Measurements from ENCODE around the gene PIGP.
"Not testable (repeated sequence)": the region's sequence is repeated elsewhere in the genome, so short reads cannot be mapped to it uniquely, and the experiment has no call there.

The PIGP gene

GRCh38 chr21:37072988-37073416 lies at the start of gene PIGP, which contains the start of gene TTC3:
TSS of gene PIGP (minus strand) at chr21:37073071. CDS start at chr21:37072515, 556 bp downstream.
TSS of gene TTC3 (plus strand) at chr21:37073254. CDS start at chr21:37087258, 14,004 bp downstream.
- Histone ChIP-seq H3K4me3 (peak within 1 kb of the TSS; percentile 79), H3K27ac (peak within 1 kb of the TSS; percentile 97 to 98)
- peak; percentile 94 for DNase-seq (ENCODE audit: low spot score)
- no peak for TF ChIP-seq CTCF (IDR thresholded peaks at IDR 0.05)

DNA sequence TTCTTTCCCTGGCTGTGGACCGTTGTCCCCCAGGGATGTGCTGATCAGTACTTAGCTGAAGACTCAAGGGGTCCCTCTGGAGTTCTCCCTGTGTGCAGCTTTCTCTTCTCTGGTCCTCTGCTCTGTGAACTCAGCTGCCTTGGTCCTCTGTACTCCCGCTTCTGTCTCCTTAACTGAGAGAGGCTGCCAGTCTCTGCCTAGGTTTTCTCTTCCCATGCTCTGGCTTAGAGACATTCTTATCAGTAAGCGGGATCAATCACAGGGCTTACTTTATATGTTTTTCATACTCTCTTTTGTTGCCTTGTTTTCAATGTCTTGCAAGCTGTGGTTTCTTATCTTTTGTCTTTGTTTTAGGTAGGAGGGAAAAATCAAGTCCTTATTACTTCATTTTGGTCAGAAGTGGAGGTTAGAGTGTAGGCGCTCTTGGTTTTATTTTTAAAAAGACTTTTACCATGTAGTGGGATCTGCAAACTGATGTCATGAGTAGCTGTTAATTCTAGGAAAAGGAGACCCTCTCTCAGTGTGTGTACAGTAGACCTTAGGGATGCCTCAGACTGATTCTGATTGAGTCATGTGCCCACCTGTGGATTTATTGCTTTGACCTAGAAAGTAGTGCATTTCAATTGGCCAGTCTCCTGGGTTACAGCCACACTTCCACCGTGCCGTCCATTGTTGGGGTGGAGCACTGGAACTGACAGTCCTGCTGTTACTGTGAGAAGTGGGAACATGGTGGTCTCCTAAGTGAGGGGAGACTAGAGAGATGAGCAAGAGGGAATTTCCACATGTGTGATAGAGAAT lies 46.7 kb upstream of the PIGP start:
- DNase-seq (ENCODE audit: low spot score) = no peak
- no peak for TF ChIP-seq CTCF (IDR thresholded peaks at IDR 0.05)
- H3K27ac ChIP-seq = no peak overlapping the region
- no peak overlapping the region for H3K4me3 ChIP-seq

DNA sequence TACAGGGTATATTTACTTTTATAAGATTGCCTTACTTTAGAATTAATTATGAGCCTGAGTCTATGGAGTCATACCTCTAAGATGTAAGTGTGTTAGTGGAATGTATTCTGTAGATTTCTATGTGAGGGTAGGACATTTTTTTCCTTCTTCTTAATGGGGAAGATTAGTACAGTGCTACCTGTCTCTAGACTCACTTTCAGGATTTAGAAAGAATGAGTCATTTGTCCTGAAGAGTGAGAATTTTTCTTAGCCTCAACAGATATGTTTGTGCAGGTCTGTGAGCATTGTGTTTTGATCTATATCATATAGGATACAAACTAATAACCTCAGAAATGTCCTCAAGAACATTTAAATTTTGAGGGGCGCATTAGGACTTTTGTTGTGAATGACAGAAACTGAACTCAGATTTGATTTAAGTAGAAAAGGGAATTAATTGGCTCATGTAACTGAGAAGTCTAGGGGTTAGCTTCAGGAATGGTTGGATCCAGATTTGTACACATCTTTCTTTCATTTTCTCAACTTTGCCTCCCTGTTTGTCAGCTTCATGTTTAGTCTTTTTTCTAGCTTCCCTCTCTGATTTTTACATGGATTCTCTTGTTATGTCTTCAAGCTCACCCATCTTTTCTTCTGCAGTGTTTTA lies 45.4 kb upstream of the PIGP start:
- H3K27ac ChIP-seq = no peak overlapping the region
- TF ChIP-seq CTCF (IDR thresholded peaks at IDR 0.05) = no peak
- DNase-seq (ENCODE audit: low spot score) = no peak
- no peak overlapping the region for H3K4me3 ChIP-seq

DNA sequence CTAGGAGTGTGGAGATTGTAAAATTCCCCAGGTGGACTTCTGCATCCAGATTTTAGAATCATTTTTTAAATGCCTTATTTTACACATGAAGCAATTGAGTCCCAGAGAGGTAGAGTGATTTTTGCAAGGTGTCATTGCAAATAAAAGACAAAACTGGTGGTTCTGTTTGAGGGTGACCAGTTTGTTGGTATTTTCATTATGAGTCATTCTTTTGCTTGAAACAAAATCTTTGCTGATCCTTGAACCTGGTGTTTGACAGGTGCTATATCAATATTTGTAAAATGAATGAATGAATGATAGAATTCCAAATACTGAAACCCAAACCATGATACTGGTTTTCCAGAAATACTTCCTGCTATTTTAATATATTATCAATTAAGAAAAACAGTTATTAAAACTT lies 44.3 kb upstream of the PIGP start:
- Histone ChIP-seq H3K27ac (no peak overlapping the region), H3K4me3 (no peak overlapping the region)
- TF ChIP-seq CTCF (IDR thresholded peaks at IDR 0.05) = no peak
- no peak for DNase-seq (ENCODE audit: low spot score)

DNA sequence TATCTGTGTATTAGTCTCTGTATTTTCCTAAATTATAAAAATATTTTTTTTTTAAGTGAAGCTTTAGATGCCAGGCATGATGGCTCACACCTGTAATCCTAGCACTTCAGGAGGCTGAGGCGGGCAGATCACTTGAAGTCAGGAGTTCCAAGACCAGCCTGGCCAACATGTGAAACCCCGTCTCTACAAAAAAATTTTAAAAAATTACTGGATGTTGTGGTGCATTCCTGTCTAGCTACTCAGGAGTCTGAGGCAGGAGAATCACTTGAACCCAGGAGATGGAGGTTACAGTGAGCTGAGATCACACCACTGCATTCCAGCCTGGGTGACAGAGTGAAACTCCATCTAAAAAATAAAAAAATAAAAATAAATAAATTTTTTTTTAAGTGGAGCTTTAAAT lies 43.6 kb upstream of the PIGP start:
- H3K27ac ChIP-seq; H3K4me3 ChIP-seq; DNase-seq (ENCODE audit: low spot score): not testable (repeated sequence)

DNA sequence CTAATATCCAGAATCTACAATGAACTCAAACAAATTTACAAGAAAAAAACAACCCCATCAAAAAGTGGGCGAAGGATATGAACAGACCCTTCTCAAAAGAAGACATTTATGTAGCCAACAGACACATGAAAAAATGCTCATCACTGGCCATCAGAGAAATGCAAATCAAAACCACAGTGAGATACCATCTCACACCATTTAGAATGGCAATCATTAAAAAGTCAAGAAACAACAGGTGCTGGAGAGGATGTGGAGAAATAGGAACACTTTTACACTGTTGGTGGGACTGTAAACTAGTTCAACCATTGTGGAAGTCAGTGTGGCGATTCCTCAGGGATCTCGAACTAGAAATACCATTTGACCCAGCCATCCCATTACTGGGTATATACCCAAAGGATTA lies 41.4 kb upstream of the PIGP start:
- H3K27ac ChIP-seq; DNase-seq (ENCODE audit: low spot score); H3K4me3 ChIP-seq: not testable (repeated sequence)

DNA sequence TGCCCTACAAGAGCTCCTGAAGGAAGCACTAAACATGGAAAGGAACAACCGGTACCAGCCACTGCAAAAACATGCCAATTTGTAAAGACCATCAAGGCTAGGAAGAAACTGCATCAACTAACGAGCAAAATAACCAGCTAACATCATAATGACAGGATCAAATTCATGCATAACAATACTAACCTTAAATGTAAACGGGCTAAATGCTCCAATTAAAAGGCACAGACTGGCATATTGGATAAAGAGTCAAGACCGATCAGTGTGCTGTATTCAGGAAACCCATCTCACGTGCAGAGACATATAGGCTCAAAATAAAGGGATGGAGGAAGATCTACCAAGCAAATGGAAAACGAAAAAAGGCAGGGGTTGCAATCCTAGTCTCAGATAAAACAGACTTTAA lies 38.2 kb upstream of the PIGP start:
- H3K27ac ChIP-seq; DNase-seq (ENCODE audit: low spot score); H3K4me3 ChIP-seq: not testable (repeated sequence)

- Histone ChIP-seq H3K4me3 (no peak overlapping the region), H3K27ac (no peak overlapping the region)
- TF ChIP-seq CTCF (IDR thresholded peaks at IDR 0.05) = no peak
- DNase-seq (ENCODE audit: low spot score) = no peak
Observed at GRCh38 chr21:37106998-37107397, 34.1 kb upstream of the PIGP start.

DNA sequence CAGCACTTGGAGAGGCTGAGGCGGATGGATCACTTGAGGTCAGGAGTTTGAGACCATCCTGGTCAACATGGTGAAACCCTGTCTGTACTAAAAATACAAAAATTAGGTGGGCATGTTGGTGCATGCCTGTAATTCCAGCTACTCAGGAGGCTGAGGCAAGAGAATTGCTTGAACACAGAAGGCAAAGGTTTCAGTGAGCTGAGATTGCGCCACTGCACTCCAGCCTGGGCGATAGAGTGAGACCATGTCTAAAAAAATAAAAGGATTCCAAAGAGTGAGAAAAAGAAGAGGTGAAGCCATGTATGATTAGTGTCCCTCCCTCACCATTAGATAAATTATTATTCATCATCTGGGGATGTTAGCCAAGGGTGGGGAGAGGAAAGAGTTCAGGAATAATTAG lies 29.9 kb upstream of the PIGP start:
- not testable (repeated sequence) for H3K4me3 ChIP-seq; DNase-seq (ENCODE audit: low spot score); H3K27ac ChIP-seq

All from coronary artery (tissue), 2 donors.